DMS 273 treated with DMSO at 0.1 percent for 48 hours (cell line): Measurements from ENCODE around the gene PTPN6.

ENCODE experiments used
- DNase-seq: peaks from one replicate; lab custom pipeline; 2025; lab: John Stamatoyannopoulos, UW

Gene PTPN6

DNA sequence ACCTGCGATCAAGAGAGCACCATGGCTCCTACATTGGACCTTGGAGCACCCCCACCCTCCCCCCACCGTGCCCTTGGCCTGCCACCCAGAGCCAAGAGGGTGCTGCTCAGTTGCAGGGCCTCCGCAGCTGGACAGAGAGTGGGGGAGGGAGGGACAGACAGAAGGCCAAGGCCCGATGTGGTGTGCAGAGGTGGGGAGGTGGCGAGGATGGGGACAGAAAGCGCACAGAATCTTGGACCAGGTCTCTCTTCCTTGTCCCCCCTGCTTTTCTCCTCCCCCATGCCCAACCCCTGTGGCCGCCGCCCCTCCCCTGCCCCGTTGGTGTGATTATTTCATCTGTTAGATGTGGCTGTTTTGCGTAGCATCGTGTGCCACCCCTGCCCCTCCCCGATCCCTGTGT, 9.4 kb upstream of the PTPN6 start:
- DNase-seq = no peak

DNA sequence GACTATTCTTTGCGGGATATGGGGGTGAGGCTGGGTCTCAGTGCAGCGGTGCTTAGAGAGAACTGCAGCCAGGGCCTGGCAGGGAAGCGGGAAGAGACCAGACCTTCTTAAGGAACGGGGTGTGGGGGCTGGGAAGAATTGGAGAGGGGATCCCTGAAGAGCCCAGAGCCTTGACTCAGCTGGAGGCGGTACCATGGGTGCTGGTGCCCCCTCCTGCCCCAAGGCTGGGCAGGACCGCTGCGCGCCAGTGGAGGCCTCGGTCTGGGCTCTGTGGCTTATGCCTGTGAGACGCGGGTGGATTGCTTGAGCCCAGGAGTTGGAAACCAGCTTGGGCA, 8.9 kb upstream of the PTPN6 start:
- DNase-seq = no peak

DNA sequence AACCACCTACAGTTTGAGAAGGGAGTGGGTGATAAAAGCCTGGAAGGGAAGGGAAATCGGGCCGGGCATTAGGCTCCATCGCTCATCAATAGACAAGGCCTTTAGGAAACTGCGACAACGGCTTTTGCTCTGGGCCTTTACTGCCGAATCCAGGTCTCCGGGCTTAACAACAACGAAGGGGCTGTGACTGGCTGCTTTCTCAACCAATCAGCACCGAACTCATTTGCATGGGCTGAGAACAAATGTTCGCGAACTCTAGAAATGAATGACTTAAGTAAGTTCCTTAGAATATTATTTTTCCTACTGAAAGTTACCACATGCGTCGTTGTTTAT, 7.8 kb upstream of the PTPN6 start:
- DNase-seq = peak; percentile 94

DNA sequence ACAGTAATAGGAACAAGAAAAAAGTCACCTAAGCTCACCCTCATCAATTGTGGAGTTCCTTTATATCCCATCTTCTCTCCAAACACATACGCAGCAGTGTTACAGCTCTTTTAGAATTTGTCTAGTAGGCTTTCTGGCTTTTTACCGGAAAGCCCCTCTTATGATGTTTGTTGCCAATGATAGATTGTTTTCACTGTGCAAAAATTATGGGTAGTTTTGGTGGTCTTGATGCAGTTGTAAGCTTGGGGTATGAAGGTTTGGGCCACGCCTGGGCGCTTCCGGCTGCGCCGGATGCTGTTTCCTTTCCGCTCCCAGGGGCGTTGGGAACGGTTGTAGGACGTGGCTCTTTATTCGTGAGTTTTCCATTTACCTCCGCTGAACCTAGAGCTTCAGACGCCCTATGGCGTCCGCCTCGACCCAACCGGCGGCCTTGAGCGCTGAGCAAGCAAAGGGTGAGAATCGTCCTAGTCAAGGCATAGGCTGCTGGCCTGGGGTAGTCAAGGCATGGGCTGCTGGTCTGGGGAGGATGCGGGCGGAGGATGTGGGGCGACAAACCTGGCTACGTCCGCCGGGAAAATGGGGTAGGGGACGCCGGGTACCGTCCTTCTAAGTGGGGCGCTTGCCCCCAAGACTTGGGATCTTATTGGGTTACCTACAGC, 7.3 kb upstream of the PTPN6 start, which contains the start of the genes C12orf57 and RNU7-1:
C12orf57 (plus strand) TSS at position 301 of the 659 bp plus-strand sequence; CDS start at position 401, 100 bp downstream.
RNU7-1 (plus strand) TSS at position 95 of the 659 bp plus-strand sequence.
- DNase-seq = peak; percentile 94

DNA sequence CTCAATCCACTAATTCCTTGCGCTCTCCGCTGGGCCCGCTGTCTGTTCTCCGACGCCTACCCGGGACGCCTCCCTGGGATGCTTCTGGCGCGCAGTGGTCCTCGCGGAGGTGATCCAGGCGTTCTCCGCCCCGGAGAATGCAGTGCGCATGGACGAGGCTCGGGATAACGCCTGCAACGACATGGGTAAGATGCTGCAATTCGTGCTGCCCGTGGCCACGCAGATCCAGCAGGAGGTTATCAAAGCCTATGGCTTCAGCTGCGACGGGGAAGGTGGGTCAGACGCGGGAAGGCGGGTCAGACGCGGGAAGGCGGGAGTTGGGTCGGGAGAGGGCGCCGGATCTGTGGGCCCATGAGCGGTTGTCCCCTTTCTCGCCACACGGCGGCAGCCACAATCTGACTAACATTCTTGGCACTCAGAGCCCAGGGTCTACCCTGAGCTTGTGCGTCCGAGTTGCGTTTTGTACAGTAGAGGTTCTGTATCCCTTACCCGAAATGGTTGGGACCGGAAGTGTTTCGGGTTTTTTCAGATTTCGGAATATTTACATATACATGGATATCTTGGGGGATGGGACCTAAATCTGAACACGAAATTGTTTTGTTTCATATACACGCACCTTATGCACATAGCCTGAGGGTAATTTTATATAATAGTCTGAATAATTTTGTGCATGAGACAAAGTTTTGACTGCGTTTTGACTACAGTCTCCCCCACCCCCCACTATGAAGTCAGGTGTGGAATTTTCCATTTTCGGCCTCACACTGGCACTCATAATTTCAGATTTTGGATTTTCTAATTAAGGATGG, 6.6 kb upstream of the PTPN6 start:
- peak; percentile 77 for DNase-seq

DNA sequence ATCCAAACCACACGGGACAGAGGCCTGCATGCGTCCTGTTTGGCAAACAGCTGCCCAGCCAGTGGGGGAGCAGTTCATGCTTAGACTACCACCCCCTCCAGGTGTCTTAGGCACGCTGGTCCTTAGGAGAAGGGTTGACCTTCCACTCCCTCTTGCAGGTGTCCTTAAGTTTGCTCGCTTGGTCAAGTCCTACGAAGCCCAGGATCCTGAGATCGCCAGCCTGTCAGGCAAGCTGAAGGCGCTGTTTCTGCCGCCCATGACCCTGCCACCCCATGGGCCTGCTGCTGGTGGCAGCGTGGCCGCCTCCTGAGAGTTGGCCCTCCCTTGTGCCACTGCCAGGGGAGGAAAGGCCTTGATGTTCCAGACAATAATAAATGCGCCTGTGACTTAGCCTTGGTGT, 5.5 kb upstream of the PTPN6 start:
- no peak for DNase-seq

DNA sequence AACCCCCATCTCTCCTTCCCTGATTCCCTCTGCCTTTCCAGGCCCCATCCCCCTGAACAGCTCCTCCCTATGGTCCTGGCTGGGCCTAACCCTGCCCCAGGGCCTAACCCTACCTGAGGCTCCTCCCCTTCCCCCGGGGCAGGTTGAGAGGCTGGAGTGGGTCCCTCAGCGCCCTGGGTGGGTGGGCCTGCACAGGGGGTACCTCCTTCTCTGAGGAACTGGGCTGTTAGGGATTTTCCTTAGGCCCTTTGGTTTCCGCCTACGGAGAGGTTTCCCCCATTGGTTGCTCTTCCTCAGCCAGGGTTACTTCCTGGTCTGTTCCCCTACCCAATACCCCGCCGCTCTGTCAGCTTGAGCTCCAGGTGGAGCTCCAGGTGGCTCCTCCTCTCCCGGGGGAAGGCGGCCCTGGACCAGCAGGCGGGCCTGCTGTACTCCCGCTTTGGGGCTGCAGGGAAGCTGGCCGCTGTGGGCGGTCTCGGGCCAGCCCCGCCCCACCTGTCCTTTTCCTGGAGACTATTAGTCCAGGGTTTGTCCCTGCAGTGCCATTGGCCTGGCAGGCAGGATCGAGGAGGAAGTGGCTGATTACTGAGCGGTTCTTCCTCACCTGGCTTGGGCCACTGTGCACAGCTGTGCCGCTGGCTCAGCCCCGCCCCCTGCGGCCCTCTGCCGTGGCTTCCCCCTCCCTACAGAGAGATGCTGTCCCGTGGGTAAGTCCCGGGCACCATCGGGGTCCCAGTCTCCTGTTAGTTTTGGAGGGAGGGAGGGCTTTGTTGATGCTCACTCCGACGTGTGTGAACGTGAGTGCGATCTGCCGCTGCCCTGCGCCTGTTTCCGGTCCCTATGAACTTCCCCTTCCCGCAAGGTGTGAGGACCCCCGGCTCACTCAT, 4.9 kb upstream of the PTPN6 start:
- no peak for DNase-seq

DNA sequence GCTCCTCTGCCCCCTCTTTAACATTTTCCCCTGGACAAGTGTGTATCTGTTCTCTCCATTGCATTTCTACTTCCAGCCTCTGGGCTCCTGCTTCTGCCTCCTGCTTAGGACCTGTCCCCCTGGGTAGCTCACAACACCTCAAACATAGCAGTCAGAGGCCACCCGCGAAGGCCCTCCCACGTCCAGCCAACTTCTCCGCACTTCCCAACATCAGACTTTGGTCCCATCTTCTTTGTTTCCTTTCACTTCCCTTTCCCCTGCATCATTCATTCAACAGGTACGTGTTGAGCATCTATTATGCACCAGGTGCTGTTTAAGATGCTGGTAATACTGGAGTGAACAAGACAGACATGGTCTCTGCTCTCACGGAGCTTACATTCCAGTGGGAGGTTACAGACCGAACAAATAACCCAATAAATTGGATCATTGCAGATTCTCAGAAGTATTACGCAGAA, 4.2 kb upstream of the PTPN6 start:
- DNase-seq = no peak

DNA sequence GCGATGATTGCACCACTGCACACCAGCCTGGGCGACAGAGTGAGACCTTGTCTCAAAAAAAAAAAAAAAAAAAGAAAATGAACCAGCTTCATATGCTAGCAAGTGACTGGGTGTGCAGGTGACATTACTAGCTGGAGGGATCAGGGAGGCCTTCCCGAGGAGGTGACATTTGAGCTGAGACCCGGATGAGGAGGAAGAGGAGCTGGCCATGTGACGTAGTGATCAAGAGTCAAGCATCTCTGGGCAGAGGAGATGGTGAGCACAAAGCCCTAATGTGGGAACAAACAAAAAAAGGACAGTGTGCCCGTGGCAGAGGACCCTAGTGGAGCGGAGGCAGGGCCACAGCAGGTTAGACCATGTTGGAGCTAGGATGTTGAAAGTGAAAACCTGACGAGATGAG, 3.5 kb upstream of the PTPN6 start:
- DNase-seq = no peak

DNA sequence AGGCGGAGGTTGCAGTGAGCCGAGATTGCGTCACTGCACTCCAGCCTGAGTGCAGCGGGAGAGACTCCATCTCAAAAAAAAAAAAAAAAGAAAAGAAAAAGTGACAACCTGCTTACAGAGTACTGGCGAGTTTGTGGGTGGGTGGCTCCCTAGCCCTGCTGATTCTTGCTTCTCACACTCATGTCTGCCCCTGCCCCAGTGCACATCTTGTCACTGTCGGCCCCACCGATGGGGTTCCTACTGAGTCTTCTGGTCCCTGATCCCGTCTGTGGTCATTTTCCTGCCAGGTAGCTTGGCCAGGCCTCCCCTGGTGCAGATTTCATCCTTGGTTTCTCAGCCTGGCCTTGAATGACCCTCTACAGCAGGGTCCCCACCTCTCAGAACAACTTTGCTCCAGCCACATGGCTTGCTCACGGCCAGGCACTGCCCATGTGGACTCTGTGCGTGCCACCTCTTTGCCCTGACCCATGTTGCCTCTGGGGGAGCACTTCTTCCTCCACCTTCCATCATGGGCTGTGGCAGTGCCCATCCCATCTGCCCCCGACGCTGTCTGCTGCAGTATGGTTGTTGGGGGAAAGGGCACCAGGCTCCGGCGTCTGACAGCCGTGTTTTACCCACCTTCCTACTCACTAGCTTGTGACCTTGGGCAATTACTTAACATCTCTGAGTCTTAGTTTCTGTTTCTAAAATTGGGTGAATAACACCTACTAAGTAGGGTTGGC, 2.1 kb upstream of the PTPN6 start:
- no peak for DNase-seq

DNA sequence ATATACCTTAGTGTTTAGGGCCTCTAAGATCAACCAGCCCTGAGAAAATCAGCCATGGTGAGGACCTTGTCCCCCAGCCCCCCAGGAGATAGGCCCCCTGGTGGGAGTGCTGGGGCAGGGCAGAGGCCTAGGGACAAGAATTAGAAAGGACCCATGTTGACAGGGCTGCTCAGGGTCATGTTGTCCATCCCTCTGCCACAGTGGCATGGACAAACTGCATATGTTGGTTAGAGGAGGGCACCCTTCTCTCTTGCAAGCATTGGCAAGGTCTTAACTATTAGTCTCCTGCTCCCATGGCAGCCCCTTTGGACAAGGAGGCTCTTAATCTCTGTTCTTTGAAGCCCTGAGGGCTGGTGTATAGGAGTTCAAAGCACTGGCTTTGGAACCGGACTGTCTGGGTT, 755 bp upstream of the PTPN6 start:
- no peak for DNase-seq

DNA sequence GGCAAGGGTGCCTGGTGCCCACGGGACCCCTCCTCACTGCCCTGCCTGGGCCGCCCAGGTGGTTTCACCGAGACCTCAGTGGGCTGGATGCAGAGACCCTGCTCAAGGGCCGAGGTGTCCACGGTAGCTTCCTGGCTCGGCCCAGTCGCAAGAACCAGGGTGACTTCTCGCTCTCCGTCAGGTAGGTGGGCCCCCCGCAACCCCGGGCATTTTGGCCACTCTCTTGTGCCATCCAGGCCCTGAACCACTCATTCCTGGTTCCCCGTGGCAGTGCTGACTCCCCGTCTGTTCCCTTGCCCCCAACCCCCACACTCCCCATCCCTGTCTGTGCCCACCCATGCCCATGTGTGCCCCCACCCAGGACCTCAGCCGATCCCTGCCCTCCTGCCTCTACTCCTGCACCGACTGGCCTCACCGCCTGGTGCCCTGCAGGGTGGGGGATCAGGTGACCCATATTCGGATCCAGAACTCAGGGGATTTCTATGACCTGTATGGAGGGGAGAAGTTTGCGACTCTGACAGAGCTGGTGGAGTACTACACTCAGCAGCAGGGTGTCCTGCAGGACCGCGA, 480 bp downstream of the PTPN6 start:
- DNase-seq = no peak

DNA sequence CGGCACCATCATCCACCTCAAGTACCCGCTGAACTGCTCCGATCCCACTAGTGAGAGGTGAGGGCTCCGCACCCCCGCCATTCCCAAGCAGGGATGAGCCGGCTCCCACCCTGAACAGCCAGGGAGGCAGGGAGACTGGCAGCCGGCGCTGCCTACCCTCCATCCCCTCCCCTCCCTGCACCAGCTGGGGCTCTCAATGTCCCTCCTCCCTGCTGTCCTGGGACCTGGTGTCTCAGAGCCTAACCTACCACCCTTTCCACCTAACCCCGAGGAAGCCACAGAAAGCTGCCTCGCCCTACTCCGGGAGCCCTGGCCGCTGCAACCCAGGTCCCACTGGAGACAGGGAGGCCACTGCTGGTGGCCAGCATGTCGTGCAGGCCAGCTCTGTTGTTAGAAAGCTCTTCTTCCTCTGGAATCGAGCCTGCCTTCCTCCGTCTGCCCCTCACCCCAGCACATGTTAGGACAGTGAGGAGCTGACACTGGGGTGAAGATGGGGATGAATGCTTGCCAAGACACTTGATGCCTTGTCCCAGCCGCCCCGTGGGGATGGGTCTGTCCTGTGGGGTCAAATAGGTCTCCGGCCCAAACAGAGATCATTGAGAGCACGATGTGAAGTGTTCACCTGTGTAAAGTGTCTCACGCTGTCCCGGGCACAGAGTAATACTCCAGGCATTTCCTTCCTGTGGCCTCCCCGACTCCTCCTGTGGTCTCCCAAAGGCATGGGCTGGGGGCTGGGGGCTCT, 1.1 kb downstream of the PTPN6 start:
- no peak for DNase-seq

DNA sequence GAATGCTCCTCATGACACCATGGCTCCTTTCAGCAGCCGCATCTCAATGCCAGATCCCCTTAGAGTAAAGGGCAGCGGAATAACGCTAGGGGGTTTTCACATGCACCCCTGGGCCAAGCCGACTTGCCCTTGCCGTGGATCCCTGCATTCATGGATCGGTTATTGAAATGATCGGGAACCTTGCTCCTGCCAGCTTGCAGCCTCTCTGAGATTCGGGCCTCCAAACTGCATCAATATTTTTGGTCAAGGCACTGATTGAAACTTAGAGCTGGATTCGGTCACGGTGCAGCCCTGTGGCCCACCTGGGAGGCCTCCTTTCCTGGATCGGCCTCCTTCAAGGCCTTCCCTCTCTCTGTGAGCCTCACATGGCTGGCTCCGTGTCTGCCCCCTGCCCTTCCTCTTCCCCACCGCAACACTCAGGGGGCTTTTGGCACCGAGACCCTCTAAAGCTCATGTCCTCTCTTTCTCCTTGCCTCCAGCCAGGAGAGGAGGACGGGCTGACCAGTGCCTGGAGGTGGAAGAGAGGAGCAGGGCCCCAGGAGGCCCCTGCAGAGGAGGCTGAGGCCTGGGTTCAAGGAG, 1.8 kb downstream of the PTPN6 start:
- DNase-seq = no peak

DNA sequence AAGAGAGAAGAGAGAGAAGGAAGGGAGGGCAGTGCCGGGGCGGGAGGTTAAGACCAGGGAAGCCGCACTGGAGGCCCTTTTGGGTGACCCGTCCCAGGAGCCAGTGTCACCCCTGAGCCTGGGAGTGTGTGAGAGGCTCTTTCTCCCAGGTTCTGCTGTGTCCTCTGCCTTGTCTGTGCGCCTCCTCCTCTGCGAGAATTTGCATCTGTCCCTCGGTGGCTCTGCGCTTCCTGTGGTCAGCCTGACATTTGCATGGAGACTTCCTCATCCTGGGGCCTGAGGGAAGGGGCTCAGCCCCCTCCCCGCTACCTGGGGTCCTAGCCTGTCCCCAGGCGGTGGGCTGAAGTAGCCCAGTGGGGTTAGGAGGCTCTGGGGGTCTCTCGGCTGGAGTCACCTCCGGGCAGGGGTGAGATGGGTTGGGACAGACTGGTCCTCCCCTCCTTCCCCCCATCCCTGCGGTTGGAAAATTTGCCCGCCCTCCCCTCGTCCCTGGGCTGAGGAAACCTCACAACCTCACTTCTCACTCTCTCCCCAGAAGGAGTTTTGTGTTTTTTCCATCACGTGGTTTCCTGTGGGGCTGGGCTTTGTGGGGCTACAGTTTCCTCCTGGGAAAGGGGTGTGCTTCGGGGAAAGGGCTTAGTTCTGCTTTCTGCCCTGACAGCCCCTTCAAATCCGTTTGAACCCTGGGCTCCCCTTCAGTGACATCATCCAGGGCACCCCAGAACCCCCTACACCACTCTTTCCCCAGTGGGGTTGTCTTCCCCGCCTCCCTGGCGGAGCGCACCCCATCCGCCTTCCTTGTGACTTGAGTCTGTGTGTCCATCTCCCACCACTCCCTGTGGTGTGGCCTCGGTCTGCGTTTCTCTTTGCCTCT, 2.5 kb downstream of the PTPN6 start:
- no peak for DNase-seq

DNA sequence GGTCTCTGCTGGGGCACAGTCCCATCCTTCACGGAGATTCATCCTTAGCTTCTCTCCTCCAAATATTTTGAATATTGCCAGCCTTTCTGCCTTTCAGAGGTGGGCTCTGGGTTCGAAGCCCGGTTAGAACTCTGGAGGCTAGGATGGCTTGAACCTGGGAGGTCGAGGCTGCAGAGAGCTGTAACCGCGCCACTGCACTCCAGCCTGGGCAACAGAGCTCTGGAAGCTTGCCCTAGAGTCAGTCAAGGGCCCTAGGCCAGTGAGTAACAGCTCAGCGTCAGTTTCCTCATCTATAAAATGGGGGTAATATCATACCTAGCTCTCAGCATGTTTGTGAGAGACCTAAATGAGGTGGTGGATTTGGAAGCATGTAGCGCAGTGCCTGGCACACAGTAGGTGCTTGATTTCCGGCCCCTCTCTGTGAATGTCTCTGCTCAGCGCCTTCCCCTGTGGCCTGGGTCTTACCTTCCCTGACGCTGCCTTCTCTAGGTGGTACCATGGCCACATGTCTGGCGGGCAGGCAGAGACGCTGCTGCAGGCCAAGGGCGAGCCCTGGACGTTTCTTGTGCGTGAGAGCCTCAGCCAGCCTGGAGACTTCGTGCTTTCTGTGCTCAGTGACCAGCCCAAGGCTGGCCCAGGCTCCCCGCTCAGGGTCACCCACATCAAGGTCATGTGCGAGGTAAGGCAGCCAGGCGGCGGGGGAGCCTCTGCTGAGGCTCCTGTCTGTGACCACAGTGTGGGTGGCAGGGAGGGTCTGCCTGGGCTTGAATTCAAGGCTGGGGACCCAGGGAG, 3.4 kb downstream of the PTPN6 start:
- no peak for DNase-seq

DNA sequence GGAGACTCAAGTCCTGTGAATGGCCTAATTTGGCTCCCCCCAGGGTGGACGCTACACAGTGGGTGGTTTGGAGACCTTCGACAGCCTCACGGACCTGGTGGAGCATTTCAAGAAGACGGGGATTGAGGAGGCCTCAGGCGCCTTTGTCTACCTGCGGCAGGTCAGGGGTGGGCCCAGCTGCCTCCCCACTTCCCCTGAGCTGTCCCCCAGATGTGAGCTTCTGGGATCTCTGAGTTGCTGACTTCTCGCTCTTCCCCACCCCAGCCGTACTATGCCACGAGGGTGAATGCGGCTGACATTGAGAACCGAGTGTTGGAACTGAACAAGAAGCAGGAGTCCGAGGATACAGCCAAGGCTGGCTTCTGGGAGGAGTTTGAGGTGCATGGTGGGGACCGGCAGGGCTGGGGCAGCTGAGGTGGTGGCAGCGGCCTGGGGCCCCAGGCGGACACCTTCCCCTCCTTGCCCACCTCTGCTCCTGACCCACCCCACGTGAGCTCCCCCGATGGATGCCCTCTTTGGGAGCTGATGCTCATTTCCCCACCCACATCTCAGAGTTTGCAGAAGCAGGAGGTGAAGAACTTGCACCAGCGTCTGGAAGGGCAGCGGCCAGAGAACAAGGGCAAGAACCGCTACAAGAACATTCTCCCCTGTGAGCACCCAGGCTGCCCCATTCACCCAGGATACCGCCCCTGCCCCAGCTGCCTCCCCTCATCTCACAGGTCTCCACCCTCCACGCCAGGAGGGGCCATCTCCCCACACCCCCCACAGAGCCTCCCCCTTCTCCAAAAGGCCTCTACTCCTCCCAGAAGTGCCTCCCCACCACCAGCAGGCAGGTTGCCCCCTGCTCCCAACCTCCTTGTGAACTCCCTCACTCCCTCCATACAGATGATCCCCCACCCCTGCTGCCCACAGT, 4.2 kb downstream of the PTPN6 start:
- DNase-seq = no peak
